K562 (cell line): ENCODE measurements around the gene ZNF260. TPM values are rescaled to one million over a fixed set of nuclear protein-coding genes. Genes with fewer than 3 reads are reported as not detected.

Source experiments
- ATAC-seq: fragments of 200-7000 bp; cut with Tn5 transposase; 3 replicates; pipeline ENCODE4 v1.9.1; 2020; ENCODE audit warnings: moderate library complexity
- BruUV-seq: library from RNA; stranded (reverse); fragments of 400-500 nt; replicated peaks from 2 replicates; lab custom pipeline; 2021; lab: Mats Ljungman, UMichigan
- CTCF ChIA-PET: fragments of 300-600 bp; formaldehyde crosslinking; extraction: SDS; loops from one replicate; lab custom pipeline; 2021; ENCODE audit warnings: low intra/inter-chr PET ratio; lab: Yijun Ruan, JAX
- POLR2A ChIA-PET: fragments of 300-600, 350-650 bp; sonication (Branson Sonifier 250); formaldehyde crosslinking; extraction: SDS; loops from one replicate; lab custom pipeline; 2021; ENCODE audit warnings: antibody characterized with exemption, inconsistent platforms; lab: Yijun Ruan, JAX
- DNase-seq, 4 experiments: peaks; one replicate each; pipeline versions ENCODE4 v3.0.0 to v3.0.0-alpha.2; 2011 to 2018; ENCODE audit warnings: low spot score in 3 of 4, mixed read lengths in 3 of 4; ENCODE audit errors: extremely low read depth in 1 of 4
- FAIRE-seq: peaks from 2 replicates; lab custom pipeline; 2011; peaks lifted over from hg19 to GRCh38; lab: Jason Lieb, UNC
- H2AFZ ChIP-seq: 2 replicates; pipeline ENCODE4 v1.6.0; 2011; ENCODE audit warnings: low read depth, low read length, control low read depth, inconsistent platforms
- H3K27ac ChIP-seq: fragments of 200-600 bp; 3 replicates; pipeline ENCODE4 v1.8.0; 2011; ENCODE audit warnings: low read depth, mild to moderate bottlenecking, control low read depth, inconsistent platforms, low read length, moderate library complexity, mixed read lengths; ENCODE audit errors: extremely low read depth
- H3K27me3 ChIP-seq, 2 experiments: fragments of 300-600 bp in 1 of 2; 2 replicates in 1 of 2; 3 replicates in 1 of 2; pipeline versions ENCODE4 v1.6.0 to v1.8.0; 2011; ENCODE audit warnings: inconsistent platforms in 2 of 2, low read length in 2 of 2, mild to moderate bottlenecking in 1 of 2, mixed read lengths in 1 of 2, moderate library complexity in 1 of 2; ENCODE audit not compliant: control insufficient read depth in 2 of 2, insufficient read depth in 2 of 2
- H3K36me3 ChIP-seq: fragments of 300-600 bp; 3 replicates; pipeline ENCODE4 v1.8.0; 2011; ENCODE audit warnings: mild to moderate bottlenecking, low read length, inconsistent platforms; ENCODE audit not compliant: control insufficient read depth, insufficient read depth
- H3K4me1 ChIP-seq, 2 experiments: fragments of 200-600 bp in 1 of 2; replicated peaks in 1 of 2; 2 replicates in 1 of 2; 3 replicates in 1 of 2; pipeline versions ENCODE4 v1.5.1 to v1.8.0; 2011; ENCODE audit warnings: inconsistent platforms in 2 of 2, low read length in 2 of 2, mild to moderate bottlenecking in 1 of 2, mixed read lengths in 1 of 2, moderate library complexity in 1 of 2; ENCODE audit not compliant: control insufficient read depth in 2 of 2, insufficient read depth in 2 of 2
- H3K4me2 ChIP-seq: 2 replicates; pipeline ENCODE4 v1.6.1; 2011; ENCODE audit warnings: low read length, control low read depth, inconsistent platforms, mixed read lengths; ENCODE audit not compliant: insufficient read depth
- H3K4me3 ChIP-seq: fragments of 200-600 bp; sonication (generic), shearing (Covaris generic); 2 replicates; pipeline ENCODE4 v1.5.1; 2016; ENCODE audit warnings: control low read depth, inconsistent platforms
- H3K79me2 ChIP-seq: fragments of 200-600 bp; 3 replicates; pipeline ENCODE4 v1.8.0; 2011; ENCODE audit warnings: low read length, inconsistent platforms; ENCODE audit not compliant: control insufficient read depth, insufficient read depth
- H3K9ac ChIP-seq, 2 experiments: 2 replicates each; pipeline versions ENCODE4 v1.6.0 to v1.6.1; 2011; ENCODE audit warnings: low read depth in 2 of 2, low read length in 2 of 2, control low read depth in 1 of 2, inconsistent platforms in 1 of 2, mild to moderate bottlenecking in 1 of 2, mixed read lengths in 1 of 2; ENCODE audit not compliant: insufficient read depth in 1 of 2
- H3K9me1 ChIP-seq: one replicate; pipeline ENCODE4 v1.6.0; 2011; ENCODE audit warnings: inconsistent platforms, mild to moderate bottlenecking, low read length, moderate library complexity; ENCODE audit not compliant: control insufficient read depth, insufficient read depth
- H3K9me3 ChIP-seq: replicated peaks from 2 replicates; pipeline ENCODE4 v1.5.1; 2011; ENCODE audit warnings: low read depth, low read length, inconsistent platforms; ENCODE audit not compliant: control insufficient read depth, insufficient read depth
- H4K20me1 ChIP-seq: replicated peaks from 2 replicates; pipeline ENCODE4 v1.6.1; 2011; ENCODE audit warnings: low read length, inconsistent platforms, mixed read lengths; ENCODE audit not compliant: control insufficient read depth, insufficient read depth
- ATF1 ChIP-seq, 2 experiments: fragments of 450-650 bp in 1 of 2; IDR thresholded peaks; 2 replicates each; pipeline ENCODE4 v1.6.1; 2016; ENCODE audit warnings: missing compliant biosample characterization in 1 of 2, missing genetic modification characterization in 1 of 2
- CBFB ChIP-seq: sonication (generic); formaldehyde crosslinking; IDR thresholded peaks from 2 replicates; pipeline ENCODE4 v1.4.0; 2020; ENCODE audit warnings: mild to moderate bottlenecking, missing genetic modification reagents
- KDM4B ChIP-seq, 2 experiments: fragments of 450-650 bp in 1 of 2; sonication (generic) in 1 of 2; IDR thresholded peaks; 2 replicates each; pipeline ENCODE4 v1.6.1; 2016 to 2017; ENCODE audit warnings: borderline replicate concordance in 2 of 2, antibody characterized with exemption in 1 of 2, low read depth in 1 of 2, mild to moderate bottlenecking in 1 of 2
- MEIS2 ChIP-seq: fragments of 450-650 bp; IDR thresholded peaks from 2 replicates; pipeline ENCODE4 v1.6.1; 2014; ENCODE audit warnings: mild to moderate bottlenecking; ENCODE audit not compliant: partially characterized antibody
- NCOA4 ChIP-seq: fragments of 450-650 bp; IDR thresholded peaks from 2 replicates; pipeline ENCODE4 v1.6.1; 2018; ENCODE audit warnings: mild to moderate bottlenecking; ENCODE audit not compliant: partially characterized antibody
- PRPF4 ChIP-seq: fragments of 200-400 bp; formaldehyde crosslinking; IDR thresholded peaks from one replicate; pipeline ENCODE4 v1.6.1; 2017; ENCODE audit warnings: low read length, low read depth, mild to moderate bottlenecking; ENCODE audit not compliant: insufficient read depth, poor library complexity, severe bottlenecking
- SMARCC2 ChIP-seq: fragments of 450-650 bp; IDR thresholded peaks from 2 replicates; pipeline ENCODE4 v1.6.1; 2017; ENCODE audit warnings: antibody characterized with exemption, moderate library complexity, mild to moderate bottlenecking, low read depth
- TRIM28 ChIP-seq: fragments of 450-650 bp; IDR thresholded peaks from 2 replicates; pipeline ENCODE4 v1.6.1; 2017
- WGBS: fragments of 100-300 bp; shearing (Covaris generic); methylation state at CpG from one replicate; pipeline ENCODE4 v1.1.6; 2016; ENCODE audit warnings: low coverage, mixed read lengths; ENCODE audit not compliant: insufficient coverage; ENCODE audit errors: missing lambda C conversion rate; 5-methylcytosine and 5-hydroxymethylcytosine counted together
- in situ Hi-C: fragments of 300-500 bp; cut with MboI; formaldehyde crosslinking; loops from 4 replicates; pipeline ENCODE4 v1.15.0; 2018; ENCODE audit warnings: inconsistent platforms, mixed read lengths
- intact Hi-C: fragments of 100-400 bp; cut with micrococcal nuclease; formaldehyde crosslinking; loops from 2 replicates; pipeline ENCODE4 v1.14.2; 2022
- polyA plus RNA-seq, 8 experiments: library from polyadenylated mRNA; depleted of rRNA in 4 of 8; stranded (reverse) in 5 of 8; unstranded in 3 of 8; fragments of >200 nt; fragmentation: Nextera tagmentation in 2 of 8; fragmentation: Illumina TruSeq in 1 of 8; extraction: Ambion mirVana in 2 of 8; extraction: Trizol in 1 of 8; gene quantifications; 2 replicates each; pipeline versions ENCODE4 v1.2.1 to v1.2.3, GENCODE V29; 2011 to 2014; ENCODE audit warnings: inconsistent platforms in 1 of 8, missing spikeins in 1 of 8
- total RNA-seq, 7 experiments: library from RNA; depleted of rRNA in 6 of 7; stranded (reverse); fragments of >200 nt in 6 of 7; fragmentation: Illumina TruSeq in 2 of 7; extraction: Trizol in 2 of 7; gene quantifications; 2 replicates each; pipeline versions ENCODE4 v1.2.1 to v1.2.3, GENCODE V29; 2011 to 2021; ENCODE audit warnings: low replicate concordance in 1 of 7
- TF ChIP-seq, protein P1 (sequence below): fragments of 450-650 bp; conservative IDR thresholded peaks from 2 replicates; pipeline ENCODE4 v1.6.1; 2016; ENCODE audit warnings: missing genetic modification characterization, low read depth, mild to moderate bottlenecking, missing compliant biosample characterization, moderate library complexity
- TF ChIP-seq, protein P2 (sequence below): sonication (generic); formaldehyde crosslinking; IDR thresholded peaks from 2 replicates; pipeline ENCODE4 v1.8.0; 2022; ENCODE audit warnings: missing genetic modification reagents, mild to moderate bottlenecking, borderline replicate concordance
- TF ChIP-seq, protein P3 (sequence below): fragments of 450-650 bp; IDR thresholded peaks from 2 replicates; pipeline ENCODE4 v1.6.1; 2018; ENCODE audit not compliant: partially characterized antibody
- TF ChIP-seq, protein P4 (sequence below), 2 experiments: fragments of 450-650 bp in 1 of 2; sonication (generic) in 1 of 2; formaldehyde crosslinking; conservative IDR thresholded peaks; 2 replicates each; pipeline versions ENCODE4 v1.4.0 to v1.8.1; 2020 to 2022; ENCODE audit warnings: mild to moderate bottlenecking in 1 of 2, missing genetic modification reagents in 1 of 2

Gene ZNF260
- total and polyA plus RNA-seq, 9 of the 15 experiments (the other 6 are each of a cell fraction or from before 2014, with no cell fraction given), result 2.6 to 16.6 (median 5.8) TPM

DNA sequence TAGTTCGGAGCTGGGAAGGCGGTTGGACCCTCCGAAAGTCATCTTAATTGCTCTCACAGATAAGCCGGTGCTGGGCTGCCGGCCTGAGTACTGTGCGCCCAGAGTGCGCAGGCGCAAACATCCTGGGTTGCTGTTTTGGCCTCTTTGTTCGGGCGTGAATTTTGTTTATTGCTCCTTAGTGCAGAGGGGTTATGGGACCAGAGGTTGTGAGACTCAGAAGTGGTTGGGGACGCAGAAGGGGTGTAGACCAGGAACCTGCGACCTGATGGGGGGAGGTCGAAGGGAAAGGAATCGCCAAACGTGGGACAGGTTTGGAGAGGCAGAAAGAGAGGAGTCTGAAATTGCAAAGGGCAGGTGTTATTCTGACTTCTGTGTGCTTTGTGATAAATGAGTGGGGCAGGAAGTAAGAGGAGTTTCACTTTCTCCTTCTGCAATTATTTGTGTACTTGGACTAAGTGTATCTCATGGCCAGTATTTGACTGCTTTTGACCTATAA, 38.1 kb downstream of the ZNF260 start:
- H3K9me3 ChIP-seq, result 0 out of 2 replicates have a peak, but pooled peaks cover 3% of the 10 kb centered on the region
- TF ChIP-seq KDM4B (IDR thresholded peaks at IDR 0.05; ENCODE audit: borderline replicate concordance in 2 of 2, low read depth in 1 of 2) (no peak), MEIS2 (peak; percentile 45), PRPF4 (no peak), TRIM28 (0 out of 2 replicates have a peak, but pooled peaks have one; percentile 2), CBFB (CRISPR knock-in tag) (no peak), NCOA4 (no peak), SMARCC2 (no peak), ATF1 (CRISPR knock-in tag; IDR thresholded peaks at IDR 0.05) (no peak), ATF1 (tag; IDR thresholded peaks at IDR 0.05) (0 out of 2 replicates have a peak, but pooled peaks have one; percentile 37)
- TF ChIP-seq, protein P1, sequence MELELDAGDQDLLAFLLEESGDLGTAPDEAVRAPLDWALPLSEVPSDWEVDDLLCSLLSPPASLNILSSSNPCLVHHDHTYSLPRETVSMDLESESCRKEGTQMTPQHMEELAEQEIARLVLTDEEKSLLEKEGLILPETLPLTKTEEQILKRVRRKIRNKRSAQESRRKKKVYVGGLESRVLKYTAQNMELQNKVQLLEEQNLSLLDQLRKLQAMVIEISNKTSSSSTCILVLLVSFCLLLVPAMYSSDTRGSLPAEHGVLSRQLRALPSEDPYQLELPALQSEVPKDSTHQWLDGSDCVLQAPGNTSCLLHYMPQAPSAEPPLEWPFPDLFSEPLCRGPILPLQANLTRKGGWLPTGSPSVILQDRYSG (tag), result 0 out of 2 replicates have a peak, but pooled peaks have one; percentile 0
- TF ChIP-seq, protein P2, sequence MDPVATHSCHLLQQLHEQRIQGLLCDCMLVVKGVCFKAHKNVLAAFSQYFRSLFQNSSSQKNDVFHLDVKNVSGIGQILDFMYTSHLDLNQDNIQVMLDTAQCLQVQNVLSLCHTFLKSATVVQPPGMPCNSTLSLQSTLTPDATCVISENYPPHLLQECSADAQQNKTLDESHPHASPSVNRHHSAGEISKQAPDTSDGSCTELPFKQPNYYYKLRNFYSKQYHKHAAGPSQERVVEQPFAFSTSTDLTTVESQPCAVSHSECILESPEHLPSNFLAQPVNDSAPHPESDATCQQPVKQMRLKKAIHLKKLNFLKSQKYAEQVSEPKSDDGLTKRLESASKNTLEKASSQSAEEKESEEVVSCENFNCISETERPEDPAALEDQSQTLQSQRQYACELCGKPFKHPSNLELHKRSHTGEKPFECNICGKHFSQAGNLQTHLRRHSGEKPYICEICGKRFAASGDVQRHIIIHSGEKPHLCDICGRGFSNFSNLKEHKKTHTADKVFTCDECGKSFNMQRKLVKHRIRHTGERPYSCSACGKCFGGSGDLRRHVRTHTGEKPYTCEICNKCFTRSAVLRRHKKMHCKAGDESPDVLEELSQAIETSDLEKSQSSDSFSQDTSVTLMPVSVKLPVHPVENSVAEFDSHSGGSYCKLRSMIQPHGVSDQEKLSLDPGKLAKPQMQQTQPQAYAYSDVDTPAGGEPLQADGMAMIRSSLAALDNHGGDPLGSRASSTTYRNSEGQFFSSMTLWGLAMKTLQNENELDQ (CRISPR knock-in tag), result no peak
- TF ChIP-seq, protein P3, sequence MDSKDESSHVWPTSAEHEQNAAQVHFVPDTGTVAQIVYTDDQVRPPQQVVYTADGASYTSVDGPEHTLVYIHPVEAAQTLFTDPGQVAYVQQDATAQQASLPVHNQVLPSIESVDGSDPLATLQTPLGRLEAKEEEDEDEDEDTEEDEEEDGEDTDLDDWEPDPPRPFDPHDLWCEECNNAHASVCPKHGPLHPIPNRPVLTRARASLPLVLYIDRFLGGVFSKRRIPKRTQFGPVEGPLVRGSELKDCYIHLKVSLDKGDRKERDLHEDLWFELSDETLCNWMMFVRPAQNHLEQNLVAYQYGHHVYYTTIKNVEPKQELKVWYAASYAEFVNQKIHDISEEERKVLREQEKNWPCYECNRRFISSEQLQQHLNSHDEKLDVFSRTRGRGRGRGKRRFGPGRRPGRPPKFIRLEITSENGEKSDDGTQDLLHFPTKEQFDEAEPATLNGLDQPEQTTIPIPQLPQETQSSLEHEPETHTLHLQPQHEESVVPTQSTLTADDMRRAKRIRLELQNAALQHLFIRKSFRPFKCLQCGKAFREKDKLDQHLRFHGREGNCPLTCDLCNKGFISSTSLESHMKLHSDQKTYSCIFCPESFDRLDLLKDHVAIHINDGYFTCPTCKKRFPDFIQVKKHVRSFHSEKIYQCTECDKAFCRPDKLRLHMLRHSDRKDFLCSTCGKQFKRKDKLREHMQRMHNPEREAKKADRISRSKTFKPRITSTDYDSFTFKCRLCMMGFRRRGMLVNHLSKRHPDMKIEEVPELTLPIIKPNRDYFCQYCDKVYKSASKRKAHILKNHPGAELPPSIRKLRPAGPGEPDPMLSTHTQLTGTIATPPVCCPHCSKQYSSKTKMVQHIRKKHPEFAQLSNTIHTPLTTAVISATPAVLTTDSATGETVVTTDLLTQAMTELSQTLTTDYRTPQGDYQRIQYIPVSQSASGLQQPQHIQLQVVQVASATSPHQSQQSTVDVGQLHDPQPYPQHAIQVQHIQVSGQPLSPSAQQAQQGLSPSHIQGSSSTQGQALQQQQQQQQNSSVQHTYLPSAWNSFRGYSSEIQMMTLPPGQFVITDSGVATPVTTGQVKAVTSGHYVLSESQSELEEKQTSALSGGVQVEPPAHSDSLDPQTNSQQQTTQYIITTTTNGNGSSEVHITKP, result peak; percentile 34
- TF ChIP-seq, protein P4, sequence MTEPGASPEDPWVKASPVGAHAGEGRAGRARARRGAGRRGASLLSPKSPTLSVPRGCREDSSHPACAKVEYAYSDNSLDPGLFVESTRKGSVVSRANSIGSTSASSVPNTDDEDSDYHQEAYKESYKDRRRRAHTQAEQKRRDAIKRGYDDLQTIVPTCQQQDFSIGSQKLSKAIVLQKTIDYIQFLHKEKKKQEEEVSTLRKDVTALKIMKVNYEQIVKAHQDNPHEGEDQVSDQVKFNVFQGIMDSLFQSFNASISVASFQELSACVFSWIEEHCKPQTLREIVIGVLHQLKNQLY (CRISPR knock-in tag; conservative IDR thresholded peaks at IDR 0.05), result no peak

More for the DNA sequence above, 38.1 kb downstream of the ZNF260 start:
- CTCF ChIA-PET, result interaction anchor here (0.5 kb wide), 1 partner anchor 300 kb away, joined by 4 read pairs; no protein-coding TSS in a partner anchor
- H4K20me1 ChIP-seq, result no peaks in the 10 kb centered on the region
- H3K4me1 ChIP-seq, result peaks cover 4 to 11% of the 10 kb centered on the region in 2 experiments; a peak in 3 of 5 replicates
- no peaks in the 10 kb centered on the region for H3K9me1 ChIP-seq
- H2AFZ ChIP-seq, result peak overlapping the region; percentile 92
- intact Hi-C loops, result loop anchor here (5.0 kb wide), 1 partner anchor 298 kb away; no protein-coding TSS in a partner anchor
- no peaks in the 10 kb centered on the region for H3K27me3 ChIP-seq
- H3K4me3 ChIP-seq, result peak overlapping the region; percentile 57
- H3K36me3 ChIP-seq, result no peaks in the 10 kb centered on the region
- POLR2A ChIA-PET, result interaction anchor here (0.6 to 2.4 kb wide), 16 partner anchors 8 to 282 kb away, joined by 3 to 11 read pairs (median 3); partner anchors contain the start of genes ZFP14, ZNF146, ZNF260 and ZNF567
- ATAC-seq, result peak; percentile 91
- BruUV-seq, result TSS peak; percentile 97
- peak overlapping the region; percentile 91 for H3K27ac ChIP-seq
- H3K9ac ChIP-seq, result peak overlapping the region; percentile 88 to 99
- H3K4me2 ChIP-seq, result peak overlapping the region; percentile 100
- DNase-seq, result peak; percentile 84 to 93 (median 88)
- H3K79me2 ChIP-seq, result peaks cover 29% of the 10 kb centered on the region
- WGBS, result 19% methylated on average over 15 of the region's 15 CpGs
- in situ Hi-C loops, result no loop called here
- FAIRE-seq, result no peak
